ENCODE measurements around the gene G2E3.

G2E3 gene

GRCh38 chr14:30655658-30656057, 96.7 kb downstream of the G2E3 start:
- H3K79me2 ChIP-seq (ENCODE audit: insufficient read depth, low read length), result no peaks in the 10 kb centered on the region
- H3K4me3 ChIP-seq (ENCODE audit: low read depth in 1 of 2, low read length in 2 of 2), result no peak overlapping the region

DNA sequence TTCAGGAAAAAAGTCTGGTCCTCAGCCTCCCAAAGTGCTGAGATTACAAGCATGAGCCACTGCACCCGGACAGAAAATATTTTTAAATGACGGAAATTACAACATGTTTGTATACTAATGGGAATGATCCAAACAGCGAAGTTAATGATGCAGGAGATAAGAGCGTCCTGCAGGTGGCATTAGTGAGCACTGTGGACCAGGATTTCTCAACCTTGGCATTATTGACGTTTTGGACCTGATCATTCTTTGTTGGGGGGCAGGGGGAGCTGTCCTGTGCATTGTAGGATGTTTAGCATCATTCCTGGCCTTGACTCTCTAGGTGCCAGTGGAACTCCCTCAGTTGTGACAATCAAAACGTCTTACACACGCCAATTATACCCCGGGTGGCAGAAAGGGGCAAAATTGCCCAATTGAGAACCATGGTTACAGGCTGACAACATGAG, 97.3 kb downstream of the G2E3 start:
- H3K36me3 ChIP-seq (ENCODE audit: insufficient read depth, low read length), result peaks cover 69% of the 10 kb centered on the region
- DNase-seq (peak; percentile 28), ATAC-seq (ENCODE audit: insufficient read depth, low read depth) (peak; percentile 66)

More at GRCh38 chr14:30655658-30656057, 96.7 kb downstream of the G2E3 start:
- Histone ChIP-seq H3K27ac (ENCODE audit: low read length) (no peak overlapping the region), H3K9ac (ENCODE audit: low read depth, low read length) (no peak overlapping the region), H3K4me1 (ENCODE audit: insufficient read depth, low read length) (no peaks in the 10 kb centered on the region), H3K4me2 (ENCODE audit: insufficient read depth, low read length) (no peak overlapping the region), H3K27me3 (ENCODE audit: insufficient read depth, low read length, poor library complexity) (no peaks in the 10 kb centered on the region), H3K36me3 (ENCODE audit: insufficient read depth, low read length) (peaks cover 69% of the 10 kb centered on the region), H3K9me3 (ENCODE audit: insufficient read depth, low read length, severe bottlenecking) (no peaks in the 10 kb centered on the region), H2AFZ (ENCODE audit: low read depth, low read length) (no peak overlapping the region), H4K20me1 (ENCODE audit: insufficient read depth, low read length) (no peaks in the 10 kb centered on the region)
- no peak for TF ChIP-seq CTCF (IDR thresholded peaks at IDR 0.05; ENCODE audit: borderline replicate concordance, extremely low read depth, low read length, poor library complexity, severe bottlenecking)
- TF ChIP-seq EZH2 (IDR thresholded peaks at IDR 0.05; ENCODE audit: borderline replicate concordance, low read depth, low read length, severe bottlenecking), result no peak
- DNase-seq, result no peak
- no peak for ATAC-seq (ENCODE audit: insufficient read depth, low read depth)

DNA sequence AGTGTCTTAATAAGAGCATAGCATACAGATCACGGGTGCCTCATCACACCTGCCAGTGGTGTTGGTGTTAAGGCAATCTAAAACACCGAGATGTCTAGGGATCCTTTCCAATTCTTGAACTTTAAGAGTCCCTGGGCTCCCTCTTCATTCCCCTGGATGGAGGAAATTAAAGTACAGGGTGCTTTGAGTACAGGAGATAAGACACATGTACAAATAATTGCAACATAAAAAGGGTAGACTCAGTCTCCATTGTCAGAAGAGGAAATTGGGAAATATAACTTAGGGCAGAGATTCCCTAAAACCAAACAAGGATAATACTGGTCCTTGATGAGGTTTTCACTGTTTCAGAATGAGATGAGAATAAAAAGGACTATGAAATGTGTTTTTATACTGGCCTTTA, 98.1 kb downstream of the G2E3 start:
- no peak overlapping the region for H2AFZ ChIP-seq (ENCODE audit: low read depth, low read length)
- H3K4me1 ChIP-seq (ENCODE audit: insufficient read depth, low read length), result no peaks in the 10 kb centered on the region
- TF ChIP-seq CTCF (IDR thresholded peaks at IDR 0.05; ENCODE audit: borderline replicate concordance, extremely low read depth, low read length, poor library complexity, severe bottlenecking) (no peak), EZH2 (IDR thresholded peaks at IDR 0.05; ENCODE audit: borderline replicate concordance, low read depth, low read length, severe bottlenecking) (no peak)
- no peak overlapping the region for H3K4me3 ChIP-seq (ENCODE audit: low read depth in 1 of 2, low read length in 2 of 2)
- H3K27me3 ChIP-seq (ENCODE audit: insufficient read depth, low read length, poor library complexity), result no peaks in the 10 kb centered on the region
- no peak overlapping the region for H3K9ac ChIP-seq (ENCODE audit: low read depth, low read length)
- no peaks in the 10 kb centered on the region for H3K9me3 ChIP-seq (ENCODE audit: insufficient read depth, low read length, severe bottlenecking)
- peaks cover 66% of the 10 kb centered on the region for H3K36me3 ChIP-seq (ENCODE audit: insufficient read depth, low read length)
- no peaks in the 10 kb centered on the region for H3K79me2 ChIP-seq (ENCODE audit: insufficient read depth, low read length)
- no peak overlapping the region for H3K4me2 ChIP-seq (ENCODE audit: insufficient read depth, low read length)
- DNase-seq (no peak), ATAC-seq (ENCODE audit: insufficient read depth, low read depth) (no peak)
- no peak overlapping the region for H3K27ac ChIP-seq (ENCODE audit: low read length)
- no peaks in the 10 kb centered on the region for H4K20me1 ChIP-seq (ENCODE audit: insufficient read depth, low read length)

More for the DNA sequence above, 97.3 kb downstream of the G2E3 start:
- TF ChIP-seq EZH2 (IDR thresholded peaks at IDR 0.05; ENCODE audit: borderline replicate concordance, low read depth, low read length, severe bottlenecking) (no peak), CTCF (IDR thresholded peaks at IDR 0.05; ENCODE audit: borderline replicate concordance, extremely low read depth, low read length, poor library complexity, severe bottlenecking) (peak; percentile 79)
- Histone ChIP-seq H3K9ac (ENCODE audit: low read depth, low read length) (no peak overlapping the region), H3K4me2 (ENCODE audit: insufficient read depth, low read length) (no peak overlapping the region), H4K20me1 (ENCODE audit: insufficient read depth, low read length) (no peaks in the 10 kb centered on the region), H3K27ac (ENCODE audit: low read length) (no peak overlapping the region), H3K4me3 (ENCODE audit: low read depth in 1 of 2, low read length in 2 of 2) (no peak overlapping the region), H3K79me2 (ENCODE audit: insufficient read depth, low read length) (no peaks in the 10 kb centered on the region), H2AFZ (ENCODE audit: low read depth, low read length) (no peak overlapping the region), H3K27me3 (ENCODE audit: insufficient read depth, low read length, poor library complexity) (no peaks in the 10 kb centered on the region), H3K4me1 (ENCODE audit: insufficient read depth, low read length) (no peaks in the 10 kb centered on the region), H3K9me3 (ENCODE audit: insufficient read depth, low read length, severe bottlenecking) (no peaks in the 10 kb centered on the region)
